22Rv1 (cell line): ENCODE measurements around the gene CIDEB.
"Not testable (repeated sequence)": the region's sequence is repeated elsewhere in the genome, so short reads cannot be mapped to it uniquely, and the experiment has no call there.

Experiments used
- H3K27ac ChIP-seq: fragments of 450-650 bp; 2 replicates; pipeline ENCODE4 v1.5.1; 2017
- ZFX ChIP-seq: fragments of 450-650 bp; IDR thresholded peaks from 2 replicates; pipeline ENCODE4 v1.6.1; 2017; ENCODE audit warnings: antibody characterized with exemption, borderline replicate concordance
- TF ChIP-seq, protein P1 (sequence below): fragments of 450-650 bp; IDR thresholded peaks from 2 replicates; pipeline ENCODE4 v1.5.1; 2017; ENCODE audit warnings: mild to moderate bottlenecking

Gene CIDEB, protein sequence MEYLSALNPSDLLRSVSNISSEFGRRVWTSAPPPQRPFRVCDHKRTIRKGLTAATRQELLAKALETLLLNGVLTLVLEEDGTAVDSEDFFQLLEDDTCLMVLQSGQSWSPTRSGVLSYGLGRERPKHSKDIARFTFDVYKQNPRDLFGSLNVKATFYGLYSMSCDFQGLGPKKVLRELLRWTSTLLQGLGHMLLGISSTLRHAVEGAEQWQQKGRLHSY

DNA sequence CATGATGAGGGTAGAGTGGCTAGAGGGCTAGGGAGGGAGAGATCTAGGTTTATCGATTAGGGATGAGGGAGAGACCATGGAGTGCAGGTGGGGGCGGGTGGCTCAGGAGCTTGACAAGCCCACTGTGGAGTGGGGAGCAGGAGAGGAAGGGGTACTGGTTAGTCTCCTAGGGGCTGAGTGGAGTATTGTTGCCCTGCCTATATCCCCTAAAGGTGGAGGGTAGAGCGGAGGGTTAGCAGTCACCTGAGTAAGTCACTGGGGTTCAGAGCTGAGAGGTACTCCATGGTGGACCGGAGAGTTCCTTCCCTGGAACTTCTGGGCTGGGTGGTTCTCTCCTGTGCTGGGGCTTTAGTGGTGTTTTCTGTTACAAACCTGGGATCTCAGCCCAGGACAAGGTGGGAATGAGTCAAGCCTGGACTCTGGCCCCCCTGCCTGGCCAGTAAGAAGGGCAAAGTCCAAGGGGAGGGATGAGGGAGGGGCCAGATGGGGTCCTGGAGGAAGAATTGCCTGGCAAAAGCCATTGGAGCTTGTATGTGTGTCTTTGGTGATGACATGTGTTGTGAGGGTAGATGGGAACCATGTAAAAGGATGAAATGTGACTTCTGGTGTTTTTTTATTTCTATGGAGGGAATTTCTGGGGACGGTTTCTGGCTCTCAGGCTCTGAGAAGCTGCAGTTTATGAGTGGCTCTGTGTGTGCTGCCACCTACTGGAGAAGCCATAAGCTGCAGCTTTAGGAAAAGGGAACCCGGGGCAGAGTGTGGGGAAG, at the start of gene CIDEB:
CIDEB (minus strand) TSS at position 403 of the 767 bp plus-strand sequence; CDS start at position 284, 119 bp downstream.
- H3K27ac ChIP-seq = peak within 1 kb of the TSS; percentile 17; the same call in 1 of the 2 replicates
- TF ChIP-seq, protein P1, sequence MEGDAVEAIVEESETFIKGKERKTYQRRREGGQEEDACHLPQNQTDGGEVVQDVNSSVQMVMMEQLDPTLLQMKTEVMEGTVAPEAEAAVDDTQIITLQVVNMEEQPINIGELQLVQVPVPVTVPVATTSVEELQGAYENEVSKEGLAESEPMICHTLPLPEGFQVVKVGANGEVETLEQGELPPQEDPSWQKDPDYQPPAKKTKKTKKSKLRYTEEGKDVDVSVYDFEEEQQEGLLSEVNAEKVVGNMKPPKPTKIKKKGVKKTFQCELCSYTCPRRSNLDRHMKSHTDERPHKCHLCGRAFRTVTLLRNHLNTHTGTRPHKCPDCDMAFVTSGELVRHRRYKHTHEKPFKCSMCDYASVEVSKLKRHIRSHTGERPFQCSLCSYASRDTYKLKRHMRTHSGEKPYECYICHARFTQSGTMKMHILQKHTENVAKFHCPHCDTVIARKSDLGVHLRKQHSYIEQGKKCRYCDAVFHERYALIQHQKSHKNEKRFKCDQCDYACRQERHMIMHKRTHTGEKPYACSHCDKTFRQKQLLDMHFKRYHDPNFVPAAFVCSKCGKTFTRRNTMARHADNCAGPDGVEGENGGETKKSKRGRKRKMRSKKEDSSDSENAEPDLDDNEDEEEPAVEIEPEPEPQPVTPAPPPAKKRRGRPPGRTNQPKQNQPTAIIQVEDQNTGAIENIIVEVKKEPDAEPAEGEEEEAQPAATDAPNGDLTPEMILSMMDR = peak; percentile 98
- TF ChIP-seq ZFX = no peak

DNA sequence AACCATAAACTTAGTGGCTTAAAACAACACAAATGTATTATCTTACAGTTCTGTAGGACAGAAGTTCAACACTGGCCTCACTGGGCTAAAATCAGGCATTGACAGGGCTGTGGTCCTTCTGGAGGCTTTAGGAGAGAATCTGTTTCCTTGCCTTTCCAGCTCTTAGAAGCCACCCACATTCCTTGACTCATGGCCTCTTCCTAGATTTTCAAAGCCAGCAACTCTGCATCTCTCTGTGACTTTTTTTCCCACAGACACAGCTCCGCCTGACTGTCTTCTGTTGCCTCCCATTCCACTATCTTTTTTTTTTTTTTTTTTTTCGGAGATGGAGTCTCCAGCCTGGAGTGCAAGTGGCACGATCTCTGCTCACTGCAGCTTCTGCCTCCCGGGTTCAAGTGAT, 48.4 kb upstream of the CIDEB start:
- H3K27ac ChIP-seq = no peak overlapping the region
- TF ChIP-seq, protein P1 = no peak
- no peak for TF ChIP-seq ZFX

DNA sequence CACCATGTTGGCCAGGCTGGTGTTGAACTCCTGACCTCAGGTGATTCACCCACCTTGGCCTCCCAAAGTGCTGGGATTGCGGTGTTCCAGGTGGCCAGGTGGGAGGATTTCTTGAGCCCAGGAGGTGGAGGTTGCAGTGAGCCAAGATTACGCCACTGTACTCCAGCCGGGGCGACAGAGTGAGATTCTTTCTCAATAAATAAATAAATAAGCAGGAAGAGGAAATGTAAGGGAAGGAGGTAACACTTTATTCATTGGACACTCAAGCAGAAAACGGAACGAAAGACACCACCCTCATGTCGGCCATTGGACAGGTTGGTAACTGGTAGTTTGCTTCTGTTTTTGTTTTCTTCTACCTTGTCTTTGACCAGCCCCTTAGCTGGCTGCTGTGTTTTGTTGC, 47.2 kb upstream of the CIDEB start:
- no peak overlapping the region for H3K27ac ChIP-seq
- TF ChIP-seq, protein P1 = no peak
- no peak for TF ChIP-seq ZFX

DNA sequence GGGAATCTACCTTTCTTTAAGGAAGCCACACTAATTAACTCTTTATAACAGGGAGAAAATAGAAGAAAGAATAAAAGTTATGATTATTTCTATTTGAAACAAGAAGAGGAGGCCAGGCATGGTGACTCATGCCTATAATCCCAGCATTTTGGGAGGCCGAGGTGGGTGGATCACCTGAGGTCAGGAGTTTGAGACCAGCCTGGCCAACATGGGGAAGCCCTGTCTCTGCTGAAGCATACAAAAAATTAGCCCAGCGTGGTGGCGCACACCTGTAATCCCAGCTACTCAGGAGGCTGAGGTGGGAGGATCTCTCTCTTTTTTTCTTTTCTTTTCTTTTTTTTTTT, 46.7 kb upstream of the CIDEB start:
- H3K27ac ChIP-seq = not testable (repeated sequence)

DNA sequence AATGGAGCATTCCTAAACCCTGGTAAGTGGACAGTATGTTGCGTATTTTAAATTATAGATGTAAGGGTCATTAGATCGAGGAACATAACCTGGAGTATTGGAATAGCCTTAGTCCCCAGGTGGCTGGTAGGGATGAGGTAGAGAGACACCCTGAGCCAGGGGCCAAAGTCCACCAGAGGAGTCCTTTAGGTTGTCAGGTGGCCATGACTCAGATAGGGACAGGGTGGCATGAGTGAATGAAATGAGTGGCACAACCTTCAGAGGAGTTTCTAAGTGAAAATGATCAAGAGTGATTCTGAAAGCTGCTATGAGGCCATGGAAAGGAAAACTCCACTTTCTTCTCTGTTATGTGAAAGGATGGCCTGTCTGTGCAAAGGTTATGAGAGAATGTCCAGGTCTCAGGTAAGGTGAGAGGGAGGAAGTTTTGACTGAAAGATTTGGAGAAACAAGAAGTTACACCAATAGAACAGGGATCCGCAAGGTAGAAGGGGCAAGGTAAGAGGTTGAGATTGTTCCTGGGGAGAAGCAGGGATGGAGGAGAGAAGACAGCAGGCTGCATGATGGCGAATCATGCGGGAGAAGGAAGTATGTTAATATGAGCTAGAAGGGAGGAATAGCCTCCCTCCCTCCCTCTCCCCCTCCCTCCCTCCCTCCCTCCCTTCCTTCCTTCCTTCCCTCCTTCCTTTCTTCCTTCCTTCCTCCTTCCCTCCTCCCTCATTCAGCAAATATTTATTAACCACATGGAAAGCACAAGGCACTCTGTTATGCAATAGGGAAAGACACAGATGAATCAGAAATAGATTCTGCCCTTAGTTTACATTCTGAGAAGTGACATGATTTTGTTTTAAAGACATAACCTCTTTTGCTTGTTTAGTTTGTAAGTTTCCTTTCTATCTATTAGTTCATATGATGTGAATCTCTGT, 46.0 kb upstream of the CIDEB start:
- TF ChIP-seq ZFX = no peak
- TF ChIP-seq, protein P1 = no peak
- no peak overlapping the region for H3K27ac ChIP-seq

DNA sequence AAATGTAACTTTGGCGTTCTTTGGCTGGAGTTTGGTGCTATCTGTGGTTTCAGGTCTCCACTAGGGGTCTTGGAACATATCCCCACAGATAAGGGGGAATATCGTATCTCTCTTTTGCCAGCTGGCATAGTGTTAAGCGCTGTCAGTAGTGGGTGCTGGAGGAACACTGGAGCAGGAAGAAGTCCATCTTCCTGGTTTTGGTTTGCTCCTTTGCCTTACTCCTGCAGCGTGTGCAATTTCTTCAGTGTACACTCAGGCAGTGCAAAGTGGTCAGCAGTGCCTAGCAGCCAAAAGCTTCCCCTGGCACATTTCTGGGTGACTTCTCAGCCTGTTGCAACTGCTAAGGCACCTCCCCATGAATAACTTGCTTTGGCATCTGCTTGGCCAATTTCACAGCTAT, 43.7 kb upstream of the CIDEB start:
- TF ChIP-seq, protein P1 = no peak
- no peak for TF ChIP-seq ZFX
- no peak overlapping the region for H3K27ac ChIP-seq

DNA sequence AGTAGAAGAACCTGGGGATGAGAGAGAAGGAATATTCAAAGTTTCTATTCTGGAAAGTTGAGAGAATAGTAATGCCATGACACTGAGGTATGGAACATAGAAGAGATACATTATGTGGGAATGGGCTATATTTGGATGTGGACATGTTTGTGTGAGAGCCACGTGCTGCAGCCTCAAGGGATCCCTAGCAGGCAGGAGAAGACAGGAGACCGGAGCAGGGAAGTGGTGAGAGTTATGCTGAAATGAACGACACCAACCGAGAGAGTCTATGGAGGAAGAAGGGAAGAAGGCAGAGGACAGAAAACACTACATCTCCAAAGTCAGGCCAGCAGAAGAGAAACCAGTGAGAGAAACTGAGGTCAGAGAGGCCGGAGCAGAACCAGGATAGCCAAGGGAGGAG, 42.0 kb upstream of the CIDEB start:
- TF ChIP-seq, protein P1 = no peak
- no peak for TF ChIP-seq ZFX

More for the DNA sequence above, 42.0 kb upstream of the CIDEB start:
- H3K27ac ChIP-seq = no peak overlapping the region
